ENCODE data around the gene USP21. TPM values are rescaled to one million over a fixed set of nuclear protein-coding genes. Genes with fewer than 3 reads are reported as not detected.
A peak's percentile ranks its signal among the peaks of the same experiment; 100 is the strongest.

USP21 gene
- total and polyA plus RNA-seq, 9 of the 15 experiments (the other 6 are each of a cell fraction or from before 2014, with no cell fraction given): 4.9 to 52.4 (median 21.6) TPM

DNA sequence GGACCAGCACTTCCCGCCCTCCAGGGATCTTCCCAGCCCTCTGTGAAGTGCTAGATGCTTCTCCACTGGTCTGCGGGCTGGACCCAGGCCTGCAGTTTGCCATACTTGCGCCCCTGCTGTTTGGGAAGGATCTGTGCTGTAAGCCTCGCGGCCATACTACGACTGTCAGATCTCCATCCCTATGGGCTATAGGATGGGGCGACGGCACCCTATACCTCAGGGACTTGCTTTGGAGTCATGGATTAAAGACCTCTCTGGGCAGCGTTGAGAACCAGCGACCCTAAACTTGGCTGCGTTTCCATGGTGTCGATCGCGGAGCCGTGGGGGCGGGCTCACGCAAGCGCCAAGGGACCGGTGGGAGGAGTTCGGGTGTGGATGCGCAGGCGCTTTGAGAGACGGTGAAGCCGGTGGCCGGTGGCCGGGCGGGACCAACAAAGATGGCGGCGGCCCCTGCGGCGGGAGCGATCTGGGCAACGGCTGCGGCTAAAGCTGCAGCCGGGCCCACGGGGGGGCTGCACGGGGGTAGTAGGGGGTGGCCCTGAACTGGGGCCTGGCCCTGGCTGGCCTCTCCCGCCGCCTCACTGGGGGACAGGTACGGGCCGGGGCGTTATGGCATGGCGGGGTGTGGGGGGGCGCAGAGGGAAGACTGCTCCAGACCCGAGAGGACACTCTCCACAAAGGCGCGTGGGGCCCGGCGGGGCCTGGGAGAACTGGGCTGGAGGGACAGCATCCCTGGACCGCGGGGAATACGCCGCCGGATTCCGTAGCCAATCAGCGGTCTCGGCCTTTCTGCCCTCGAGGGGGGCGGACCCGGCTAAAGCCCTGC is at the start of gene USP21 (continued):
- TF ChIP-seq, protein P1, sequence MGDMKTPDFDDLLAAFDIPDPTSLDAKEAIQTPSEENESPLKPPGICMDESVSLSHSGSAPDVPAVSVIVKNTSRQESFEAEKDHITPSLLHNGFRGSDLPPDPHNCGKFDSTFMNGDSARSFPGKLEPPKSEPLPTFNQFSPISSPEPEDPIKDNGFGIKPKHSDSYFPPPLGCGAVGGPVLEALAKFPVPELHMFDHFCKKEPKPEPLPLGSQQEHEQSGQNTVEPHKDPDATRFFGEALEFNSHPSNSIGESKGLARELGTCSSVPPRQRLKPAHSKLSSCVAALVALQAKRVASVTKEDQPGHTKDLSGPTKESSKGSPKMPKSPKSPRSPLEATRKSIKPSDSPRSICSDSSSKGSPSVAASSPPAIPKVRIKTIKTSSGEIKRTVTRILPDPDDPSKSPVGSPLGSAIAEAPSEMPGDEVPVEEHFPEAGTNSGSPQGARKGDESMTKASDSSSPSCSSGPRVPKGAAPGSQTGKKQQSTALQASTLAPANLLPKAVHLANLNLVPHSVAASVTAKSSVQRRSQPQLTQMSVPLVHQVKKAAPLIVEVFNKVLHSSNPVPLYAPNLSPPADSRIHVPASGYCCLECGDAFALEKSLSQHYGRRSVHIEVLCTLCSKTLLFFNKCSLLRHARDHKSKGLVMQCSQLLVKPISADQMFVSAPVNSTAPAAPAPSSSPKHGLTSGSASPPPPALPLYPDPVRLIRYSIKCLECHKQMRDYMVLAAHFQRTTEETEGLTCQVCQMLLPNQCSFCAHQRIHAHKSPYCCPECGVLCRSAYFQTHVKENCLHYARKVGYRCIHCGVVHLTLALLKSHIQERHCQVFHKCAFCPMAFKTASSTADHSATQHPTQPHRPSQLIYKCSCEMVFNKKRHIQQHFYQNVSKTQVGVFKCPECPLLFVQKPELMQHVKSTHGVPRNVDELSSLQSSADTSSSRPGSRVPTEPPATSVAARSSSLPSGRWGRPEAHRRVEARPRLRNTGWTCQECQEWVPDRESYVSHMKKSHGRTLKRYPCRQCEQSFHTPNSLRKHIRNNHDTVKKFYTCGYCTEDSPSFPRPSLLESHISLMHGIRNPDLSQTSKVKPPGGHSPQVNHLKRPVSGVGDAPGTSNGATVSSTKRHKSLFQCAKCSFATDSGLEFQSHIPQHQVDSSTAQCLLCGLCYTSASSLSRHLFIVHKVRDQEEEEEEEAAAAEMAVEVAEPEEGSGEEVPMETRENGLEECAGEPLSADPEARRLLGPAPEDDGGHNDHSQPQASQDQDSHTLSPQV (IDR thresholded peaks at IDR 0.05): 0 out of 2 replicates have a peak, but pooled peaks have one; percentile 61
- TF ChIP-seq ZEB2 (IDR thresholded peaks at IDR 0.05) (no peak), POLR2AphosphoS2 (IDR thresholded peaks at IDR 0.05; ENCODE audit: low read length) (peak; percentile 98), NR2F6 (CRISPR knock-in tag; IDR thresholded peaks at IDR 0.05) (no peak), GABPB1 (CRISPR knock-in tag; IDR thresholded peaks at IDR 0.05) (peak; percentile 70), POLR2B (IDR thresholded peaks at IDR 0.05; ENCODE audit: low read depth, partially characterized antibody) (peak; percentile 94), POLR2H (tag; IDR thresholded peaks at IDR 0.05; ENCODE audit: low read depth) (peak; percentile 34; the same call in 1 of the 2 replicates), BACH1 (tag; IDR thresholded peaks at IDR 0.05) (no peak), ZKSCAN1 (IDR thresholded peaks at IDR 0.05; ENCODE audit: low read depth, low read length) (no peak), ZNF41 (CRISPR knock-in tag; conservative IDR thresholded peaks at IDR 0.05) (no peak), DDX20 (tag; IDR thresholded peaks at IDR 0.05; ENCODE audit: low read depth) (no peak), LCOR (CRISPR knock-in tag; IDR thresholded peaks at IDR 0.05) (0 out of 2 replicates have a peak, but pooled peaks have one; percentile 42), HDAC6 (IDR thresholded peaks at IDR 0.05; ENCODE audit: low read depth, low read length) (no peak)
- TF ChIP-seq, protein P2, sequence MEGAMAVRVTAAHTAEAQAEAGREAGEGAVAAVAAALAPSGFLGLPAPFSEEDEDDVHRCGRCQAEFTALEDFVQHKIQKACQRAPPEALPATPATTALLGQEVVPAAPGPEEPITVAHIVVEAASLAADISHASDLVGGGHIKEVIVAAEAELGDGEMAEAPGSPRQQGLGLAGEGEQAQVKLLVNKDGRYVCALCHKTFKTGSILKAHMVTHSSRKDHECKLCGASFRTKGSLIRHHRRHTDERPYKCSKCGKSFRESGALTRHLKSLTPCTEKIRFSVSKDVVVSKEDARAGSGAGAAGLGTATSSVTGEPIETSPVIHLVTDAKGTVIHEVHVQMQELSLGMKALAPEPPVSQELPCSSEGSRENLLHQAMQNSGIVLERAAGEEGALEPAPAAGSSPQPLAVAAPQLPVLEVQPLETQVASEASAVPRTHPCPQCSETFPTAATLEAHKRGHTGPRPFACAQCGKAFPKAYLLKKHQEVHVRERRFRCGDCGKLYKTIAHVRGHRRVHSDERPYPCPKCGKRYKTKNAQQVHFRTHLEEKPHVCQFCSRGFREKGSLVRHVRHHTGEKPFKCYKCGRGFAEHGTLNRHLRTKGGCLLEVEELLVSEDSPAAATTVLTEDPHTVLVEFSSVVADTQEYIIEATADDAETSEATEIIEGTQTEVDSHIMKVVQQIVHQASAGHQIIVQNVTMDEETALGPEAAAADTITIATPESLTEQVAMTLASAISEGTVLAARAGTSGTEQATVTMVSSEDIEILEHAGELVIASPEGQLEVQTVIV (CRISPR knock-in tag; IDR thresholded peaks at IDR 0.05; ENCODE audit: borderline replicate concordance): no peak
